ENCODE measurements around the gene EMC8. TPM values are rescaled to one million over a fixed set of nuclear protein-coding genes. Genes with fewer than 3 reads are reported as not detected.

The EMC8 gene
- total RNA-seq: 29.2 and 33.1 TPM in 2 replicates

DNA sequence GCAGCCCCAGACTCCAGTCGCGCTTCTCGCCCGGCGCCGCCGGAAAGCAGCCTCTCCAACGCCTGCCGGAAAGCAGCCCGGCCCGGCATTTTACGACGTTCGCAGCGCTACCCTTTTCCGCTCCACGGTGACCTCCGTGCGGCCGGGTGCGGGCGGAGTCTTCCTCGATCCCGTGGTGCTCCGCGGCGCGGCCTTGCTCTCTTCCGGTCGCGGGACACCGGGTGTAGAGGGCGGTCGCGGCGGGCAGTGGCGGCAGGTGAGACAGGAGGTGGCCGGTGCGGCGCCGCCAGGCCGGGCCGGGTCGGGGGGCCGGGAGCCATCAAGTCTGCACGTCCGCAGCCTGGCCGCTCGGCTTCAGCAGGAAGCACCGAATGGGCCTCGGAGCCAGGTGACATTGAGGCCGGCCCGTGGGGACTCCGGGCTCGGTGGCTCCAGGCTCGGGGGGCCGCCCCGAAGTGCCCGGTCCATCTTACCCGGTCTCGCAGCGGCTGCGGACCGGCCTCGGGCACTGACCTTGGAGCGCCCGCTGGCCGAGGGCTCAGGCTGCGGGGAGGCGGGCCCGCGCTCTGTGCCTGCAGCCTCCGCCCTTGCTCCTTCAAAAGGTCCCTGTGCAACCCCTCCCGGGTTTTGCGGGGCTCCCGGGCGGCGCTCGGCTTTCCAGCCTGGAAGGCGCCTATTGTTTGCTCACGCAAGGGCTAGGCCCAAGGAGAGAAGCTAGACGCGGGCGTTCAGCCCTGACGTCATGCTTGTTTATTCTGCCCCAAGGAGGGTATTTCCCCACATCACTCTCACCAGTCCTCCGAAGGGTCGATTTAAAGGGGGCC lies at the start of gene EMC8, which contains the start of gene COX4I1:
EMC8 (minus strand) TSS at position 48 of the 824 bp plus-strand sequence. CDS start 249 bp downstream, outside the sequence.
COX4I1 (plus strand) TSS at position 199 of the 824 bp plus-strand sequence. CDS start 1,511 bp downstream, outside the sequence.

DNA sequence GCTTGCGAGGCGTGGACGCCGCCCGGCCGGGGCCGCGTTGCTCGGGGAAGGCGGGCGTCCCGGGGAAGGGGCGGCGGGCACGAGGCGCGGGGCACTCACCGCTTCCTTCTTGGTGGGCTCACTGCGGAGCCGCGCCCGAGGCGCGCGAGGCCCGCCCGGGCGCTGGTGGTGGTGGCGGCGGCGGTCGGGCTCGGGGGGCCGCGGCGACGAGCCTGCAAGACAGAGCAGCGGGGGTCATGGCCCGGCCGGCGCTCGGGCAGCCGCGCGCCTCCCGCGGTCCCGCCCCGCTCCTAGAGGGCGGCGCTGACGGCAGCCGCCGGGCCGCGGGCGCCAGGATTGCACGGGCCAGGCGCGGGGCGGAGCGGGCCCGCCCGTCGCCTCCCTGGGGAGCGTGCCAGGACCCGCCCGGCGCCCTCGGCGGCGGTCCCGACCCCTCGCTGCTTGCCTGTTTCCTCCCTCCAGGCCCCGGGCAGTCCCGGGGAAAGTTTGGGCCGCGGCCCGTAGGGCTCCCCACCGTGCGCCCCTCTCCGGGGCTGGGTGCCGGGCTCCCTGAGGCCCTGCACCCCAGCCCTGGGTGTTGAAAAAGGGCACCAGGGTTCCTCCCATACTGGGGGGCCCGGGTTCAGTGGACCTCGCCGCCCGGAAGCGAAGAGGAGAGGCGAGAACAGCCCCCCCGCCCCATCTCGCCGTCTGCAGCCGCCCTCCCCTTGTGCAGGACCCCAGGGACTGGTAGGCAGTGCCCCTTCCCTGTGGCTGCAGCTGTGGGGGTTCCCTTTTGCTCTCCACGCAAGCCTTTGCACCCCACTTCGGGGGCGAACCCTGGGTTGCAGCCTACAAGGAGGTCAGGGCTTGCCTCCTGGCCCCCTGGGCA lies 48.3 kb downstream of the EMC8 start, which contains the start of gene C16orf74:
C16orf74 (minus strand) TSS at position 270 of the 871 bp plus-strand sequence. CDS start 15,879 bp downstream, outside the sequence.

Other genes with a start within 250 kb of the EMC8 start
- 7.8 and 11.2 TPM in 2 replicates for gene GSE1, start 186.2 kb downstream of the EMC8 start, total RNA-seq
- 11.0 and 14.4 TPM in 2 replicates for gene GINS2, start 110.6 kb downstream of the EMC8 start, total RNA-seq
- 10.7 and 18.4 TPM in 2 replicates for gene C16orf74, start 48.4 kb downstream of the EMC8 start, total RNA-seq
- gene COX4I1, start 151 bp upstream of the EMC8 start, total RNA-seq: 546 and 562 TPM in 2 replicates
- gene IRF8, start 99.6 kb upstream of the EMC8 start, total RNA-seq: not detected in 2 replicates